Muscle of back (tissue), 11 donors: Measurements from ENCODE around the gene SEC22C. TPM values are rescaled to one million over a fixed set of nuclear protein-coding genes. Genes with fewer than 3 reads are reported as not detected.

Experiments
- DNase-seq, 3 donors: peaks; one replicate each; pipeline versions ENCODE4 v3.0.0 to v3.0.0-alpha.2; 2013
- polyA plus RNA-seq, 10 donors: library from polyadenylated mRNA; unstranded; fragments of 120-200 nt; gene quantifications; one replicate each; pipeline ENCODE4 v1.2.1, GENCODE V29; 2013; ENCODE audit not compliant: insufficient read length in 10 of 10

SEC22C gene
- polyA plus RNA-seq, 10 donors, result 18.4 to 27.8 (median 24.4) TPM

GRCh38 chr3:42498791-42499477, 82.8 kb downstream of the SEC22C start:
- no peak for DNase-seq

GRCh38 chr3:42498034-42498433, 83.7 kb downstream of the SEC22C start:
- DNase-seq, result no peak

Other genes with a start within 250 kb of the SEC22C start
- not detected for gene LYZL4, start 171.4 kb downstream of the SEC22C start, polyA plus RNA-seq
- 1 to 10 TPM in 8 of 10 donors, under 1 TPM in 2; 0.75 to 4.5 (median 1.9) TPM for gene VIPR1, start 79.3 kb downstream of the SEC22C start, polyA plus RNA-seq
- 10 to 100 TPM; 10.5 to 19.5 (median 12.7) TPM for gene SS18L2, start 8.9 kb upstream of the SEC22C start, polyA plus RNA-seq
- 100 to 1,000 TPM in 4 of 10 donors, 10 to 100 TPM in 6; 39.3 to 141 (median 64.6) TPM for gene NKTR, start 18.7 kb upstream of the SEC22C start, polyA plus RNA-seq
- 10 to 100 TPM; 26.3 to 37.7 (median 28.4) TPM for gene ZBTB47, start 71.7 kb upstream of the SEC22C start, polyA plus RNA-seq
- gene KLHL40, start 103.6 kb upstream of the SEC22C start, polyA plus RNA-seq, result 100 to 1,000 TPM in 7 of 10 donors, 10 to 100 TPM in 3; 69.8 to 138 (median 122) TPM
- gene HHATL, start 120.8 kb upstream of the SEC22C start, polyA plus RNA-seq, result 10 to 100 TPM; 20.7 to 85.0 (median 48.6) TPM
- under 1 TPM; 0.24 to 0.96 (median 0.44) TPM for gene CCDC13, start 191.3 kb upstream of the SEC22C start, polyA plus RNA-seq
- 10 to 100 TPM; 76.6 to 96.1 (median 84.9) TPM for gene HIGD1A, start 222.5 kb upstream of the SEC22C start, polyA plus RNA-seq
- gene ACKR2, start 227.5 kb upstream of the SEC22C start, polyA plus RNA-seq, result under 1 TPM; 0.17 to 0.72 (median 0.55) TPM